Activated T-helper 1 cell treated with Interleukin-2 at 50 U/mL for 16 hours (primary cell): Measurements from ENCODE around the gene TTLL3.
"Not testable (repeated sequence)": the region's sequence is repeated elsewhere in the genome, so short reads cannot be mapped to it uniquely, and the experiment has no call there.

Source experiments
- DNase-seq: peaks from one replicate; pipeline ENCODE4 v3.0.0-alpha.2; 2020; ENCODE audit warnings: low read depth

Gene TTLL3

GRCh38 chr3:9837701-9838582, 27.9 kb downstream of the TTLL3 start:
- no peak for DNase-seq

DNA sequence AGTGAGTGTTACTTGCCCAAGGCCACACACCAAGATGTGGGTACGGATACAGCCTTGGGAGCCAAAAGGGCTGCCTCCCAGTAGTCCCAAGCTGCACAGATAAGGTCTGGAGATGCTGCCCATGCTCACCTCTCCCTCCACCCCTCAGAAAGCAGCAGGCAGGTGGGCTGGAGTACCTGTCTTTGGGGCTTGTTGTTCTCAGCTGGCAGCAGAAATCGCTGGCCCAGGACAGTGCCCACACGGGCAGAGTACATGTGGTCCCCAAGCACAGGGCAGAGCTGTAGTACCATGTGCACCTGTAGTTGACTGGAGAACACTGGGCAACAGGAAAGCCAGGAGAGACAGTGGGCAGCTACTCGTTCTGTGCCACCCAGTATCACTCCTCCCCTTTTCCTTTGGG, 28.8 kb downstream of the TTLL3 start:
- no peak for DNase-seq

GRCh38 chr3:9841015-9841414, 31.0 kb downstream of the TTLL3 start:
- DNase-seq = no peak

DNA sequence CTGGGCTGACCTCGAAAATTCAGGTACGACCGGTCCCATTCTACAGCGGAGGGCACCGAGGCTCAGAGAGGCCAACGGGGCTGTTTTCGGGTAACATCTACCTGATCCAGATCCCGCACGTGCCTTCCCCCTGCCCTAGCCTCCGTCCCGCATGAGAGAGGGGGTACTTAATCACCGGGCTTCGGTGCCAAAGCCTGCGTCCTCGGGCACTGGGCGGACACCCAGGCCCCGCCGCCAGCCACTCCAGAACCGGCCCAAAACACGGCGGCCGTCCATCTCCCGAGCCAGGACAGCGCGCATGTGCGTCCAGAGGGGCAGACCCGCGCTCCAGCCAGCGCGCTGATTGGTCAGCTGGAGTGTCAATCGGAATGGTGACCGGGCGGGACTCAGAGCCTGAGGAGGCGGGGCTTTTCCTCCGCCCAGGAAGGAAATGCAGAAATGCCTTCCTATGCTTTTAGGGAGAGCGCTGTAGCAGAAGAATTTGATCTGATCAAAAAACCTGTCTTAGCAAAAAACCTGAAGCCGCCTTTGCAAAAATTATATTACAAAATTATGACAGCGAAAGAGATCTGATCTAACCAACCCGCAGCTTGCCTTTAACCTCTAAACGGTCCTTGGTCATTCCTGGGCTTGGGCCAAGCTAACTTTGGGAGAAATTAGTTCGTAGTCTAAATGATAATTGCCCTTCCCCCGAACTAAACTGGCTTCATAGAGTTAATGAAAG, 33.8 kb downstream of the TTLL3 start, which contains the start of gene RPUSD3:
RPUSD3 (minus strand) TSS at position 294 of the 724 bp plus-strand sequence; CDS start at position 276, 18 bp downstream.
- peak; percentile 93 for DNase-seq

GRCh38 chr3:9846231-9846630, 36.2 kb downstream of the TTLL3 start:
- DNase-seq = no peak

GRCh38 chr3:9846931-9847488, 36.9 kb downstream of the TTLL3 start:
- DNase-seq = no peak

DNA sequence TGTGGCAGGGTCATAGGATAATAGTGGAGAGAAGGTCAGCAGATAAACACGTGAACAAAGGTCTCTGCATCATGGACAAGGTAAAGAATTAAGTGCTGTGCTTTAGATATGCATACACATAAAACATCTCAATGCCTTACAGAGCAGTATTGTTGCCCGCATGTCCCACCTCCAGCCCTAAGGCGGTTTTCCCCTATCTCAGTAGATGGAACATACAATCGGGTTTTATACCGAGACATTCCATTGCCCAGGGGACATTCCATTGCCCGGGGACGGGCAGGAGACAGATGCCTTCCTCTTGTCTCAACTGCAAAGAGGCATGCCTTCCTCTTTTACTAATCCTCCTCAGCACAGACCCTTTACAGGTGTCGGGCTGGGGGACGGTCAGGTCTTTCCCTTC, 37.8 kb downstream of the TTLL3 start:
- not testable (repeated sequence) for DNase-seq

DNA sequence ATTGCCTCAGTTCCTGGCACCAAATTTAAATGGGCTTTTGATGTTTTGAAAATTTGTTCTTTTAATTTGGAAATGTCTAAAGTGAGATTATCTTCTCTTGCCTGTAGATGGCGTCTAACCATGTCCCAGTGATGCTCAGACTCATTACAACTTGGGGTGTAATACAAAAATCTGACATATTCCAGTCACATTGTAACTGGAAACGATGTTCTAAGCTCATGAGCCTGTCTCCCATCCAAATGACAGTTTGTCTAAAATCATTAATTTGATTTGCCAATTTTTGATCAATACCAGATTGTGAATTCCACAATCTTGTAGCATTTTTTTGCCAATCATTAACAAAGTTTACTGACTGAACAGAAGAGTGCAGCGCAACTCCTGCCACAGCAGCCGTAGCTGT, 38.8 kb downstream of the TTLL3 start:
- not testable (repeated sequence) for DNase-seq

DNA sequence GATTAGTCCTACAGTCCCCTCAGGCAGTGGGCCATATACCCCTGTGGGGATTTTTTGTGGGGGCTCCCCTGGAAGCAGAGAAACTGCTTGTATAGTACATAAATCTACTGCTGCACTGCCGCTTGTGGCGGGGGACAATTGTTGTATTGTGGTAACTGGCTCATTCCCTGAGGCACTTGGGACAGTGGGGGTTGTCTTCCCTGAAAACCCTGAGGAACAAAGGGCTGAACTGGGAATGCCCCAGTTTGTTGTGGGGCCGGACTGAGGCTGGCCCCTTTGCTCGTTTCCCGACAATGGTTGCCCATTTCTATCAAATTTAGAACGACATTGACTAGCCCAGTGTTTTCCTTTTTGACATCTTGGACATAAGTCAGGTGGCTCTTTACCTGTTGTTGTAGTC, 41.3 kb downstream of the TTLL3 start:
- DNase-seq = not testable (repeated sequence)

- DNase-seq = not testable (repeated sequence)
These were observed 41.9 kb downstream of the TTLL3 start for GRCh38 chr3:9851926-9852325.

DNA sequence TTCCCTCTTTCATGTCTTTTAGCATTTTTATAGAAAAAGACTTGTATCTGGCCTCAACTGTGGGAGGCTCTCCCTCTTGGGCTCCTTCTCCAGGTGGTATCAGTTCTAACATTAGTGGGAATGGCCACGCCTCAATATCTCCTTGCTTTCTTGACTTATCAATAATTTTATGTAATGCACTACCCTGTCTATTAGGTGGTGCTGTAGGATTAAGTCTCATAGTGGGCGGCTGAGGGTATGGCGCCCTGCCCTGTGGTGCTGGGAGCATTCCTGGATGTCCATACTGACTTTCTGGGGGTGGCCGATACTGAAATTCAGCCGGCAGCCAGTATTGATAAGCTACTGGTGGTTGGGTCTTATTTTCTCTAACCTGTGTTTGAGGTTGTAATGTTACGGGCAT, 42.5 kb downstream of the TTLL3 start:
- no peak for DNase-seq

GRCh38 chr3:9854291-9854940, 44.4 kb downstream of the TTLL3 start:
- DNase-seq = not testable (repeated sequence)

DNA sequence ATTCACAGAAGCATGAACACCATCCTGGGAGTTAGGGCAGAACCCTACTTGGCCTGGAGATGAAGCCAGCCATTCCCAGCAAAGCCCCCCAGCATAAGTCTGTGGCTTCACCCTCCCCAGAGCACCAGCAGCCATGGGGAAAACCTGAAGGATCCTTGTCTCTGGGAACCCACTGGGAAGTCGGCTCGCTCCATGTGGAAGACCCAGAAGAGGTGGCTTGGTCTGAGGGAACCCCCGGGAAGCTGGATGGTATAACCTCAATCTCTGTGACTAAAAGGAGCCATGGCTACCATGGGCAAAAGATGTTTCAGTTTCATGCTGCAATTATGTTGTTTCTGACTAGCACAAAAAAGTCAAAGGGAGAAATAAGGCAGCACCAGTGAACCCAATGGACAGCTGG, 45.5 kb downstream of the TTLL3 start:
- no peak for DNase-seq

GRCh38 chr3:9859530-9860025, 49.5 kb downstream of the TTLL3 start:
- DNase-seq = no peak

DNA sequence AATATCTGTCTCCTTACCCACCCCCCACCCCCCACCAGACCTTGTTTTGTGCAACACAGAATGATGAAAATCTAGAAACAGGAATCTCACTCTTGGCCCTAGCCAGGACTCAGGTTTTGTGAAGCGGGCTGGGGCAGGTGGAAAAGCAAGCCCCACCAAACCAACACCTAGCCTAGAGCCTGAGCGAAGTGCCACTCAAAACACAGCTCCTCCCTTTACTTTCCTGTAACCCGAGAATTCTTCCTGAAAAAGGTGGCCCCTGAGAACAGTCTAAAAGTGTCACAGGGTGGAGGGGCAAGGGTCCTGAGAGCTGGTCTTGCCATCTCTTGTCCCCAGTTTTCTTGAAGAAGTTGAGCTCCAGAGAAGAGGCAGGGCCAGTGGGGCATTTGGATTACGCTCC, 51.1 kb downstream of the TTLL3 start:
- DNase-seq = no peak

DNA sequence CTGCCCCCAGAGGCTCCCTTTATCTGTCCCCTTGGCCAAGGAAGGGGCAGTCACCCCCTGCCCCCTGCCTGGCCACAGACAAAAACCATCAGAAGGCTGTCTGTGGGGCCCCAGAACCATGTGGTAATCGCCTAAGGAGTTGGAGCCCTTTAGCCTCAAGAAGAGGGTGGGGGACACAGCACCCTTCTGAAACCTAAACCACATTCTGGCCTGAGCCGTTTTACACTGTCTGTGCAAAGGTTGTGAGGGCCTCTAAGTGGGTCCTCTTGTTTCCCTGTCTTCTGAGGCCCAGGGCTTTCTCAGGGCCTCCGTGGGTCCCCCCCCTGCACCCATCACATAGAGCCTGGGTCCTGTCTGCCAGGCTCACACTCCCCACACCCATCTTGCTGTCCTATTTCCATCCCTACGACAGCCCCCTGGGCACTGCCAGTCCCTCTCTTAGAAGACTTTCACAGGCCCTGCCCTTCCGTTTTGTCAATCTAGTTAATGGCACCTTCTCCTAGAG, 51.6 kb downstream of the TTLL3 start:
- no peak for DNase-seq

DNA sequence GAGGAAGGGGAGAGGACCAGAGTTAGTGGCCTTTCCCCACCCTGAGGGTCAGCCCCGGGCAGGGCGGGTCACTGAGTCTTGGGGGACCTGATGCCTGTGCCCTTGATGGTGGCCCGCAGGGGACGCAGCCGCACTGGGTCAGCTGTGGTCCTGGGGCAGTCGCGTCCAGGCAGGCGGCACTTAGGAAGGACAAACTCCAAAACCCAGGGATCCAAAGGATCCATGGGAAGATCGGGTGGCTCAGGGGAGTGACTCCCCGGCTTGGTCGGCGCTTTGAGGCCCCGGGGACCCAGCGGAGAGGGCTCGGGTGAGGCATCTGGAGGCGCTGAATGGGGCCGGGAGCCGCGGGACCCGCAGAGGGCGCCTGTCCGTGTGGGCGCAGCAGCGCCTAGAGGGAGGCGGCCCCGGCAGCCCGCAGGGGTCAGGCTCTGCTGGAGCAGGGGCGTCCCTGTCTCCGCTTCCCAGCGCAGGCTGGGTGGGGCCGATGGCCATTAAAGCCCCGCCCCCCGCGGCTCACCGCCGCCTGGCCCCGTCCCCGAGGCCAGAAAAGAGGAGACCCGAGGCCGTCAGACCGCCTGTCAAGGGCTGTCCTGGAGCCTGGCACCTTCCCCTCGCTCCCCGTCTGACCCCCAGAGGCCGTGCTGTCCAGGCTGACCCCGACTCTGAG, 52.5 kb downstream of the TTLL3 start:
- no peak for DNase-seq

GRCh38 chr3:9863058-9863772, 53.2 kb downstream of the TTLL3 start:
- DNase-seq = no peak

- no peak for DNase-seq
These were observed 54.3 kb downstream of the TTLL3 start for GRCh38 chr3:9864200-9864927.

DNA sequence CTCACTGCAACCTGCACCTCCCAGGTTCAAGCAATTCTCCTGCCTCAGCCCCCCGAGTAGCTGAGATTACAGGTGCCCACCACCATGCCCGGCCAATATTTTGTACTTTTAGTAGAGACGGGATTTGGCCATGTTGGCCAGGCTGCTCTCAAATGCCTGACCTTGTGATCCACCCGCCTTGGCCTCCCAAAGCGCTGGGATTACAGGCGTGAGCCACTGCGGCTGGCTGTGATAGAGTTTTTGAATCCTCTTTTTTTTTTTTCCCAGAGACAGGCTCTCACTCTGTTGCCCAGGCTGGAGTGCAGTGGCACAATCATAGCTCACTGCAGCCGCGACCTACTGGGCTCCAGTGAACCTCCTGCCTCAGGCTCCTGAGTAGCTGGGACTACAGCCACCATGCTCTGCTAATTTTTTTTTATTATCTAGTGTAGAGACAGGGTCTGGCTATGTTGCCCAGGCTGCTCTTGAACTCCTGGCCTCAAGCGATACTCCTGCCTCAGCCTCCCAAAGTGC, 55.1 kb downstream of the TTLL3 start:
- DNase-seq = not testable (repeated sequence)
